A673 (cell line): ENCODE results near the gene ANAPC15. TPM values are rescaled to one million over a fixed set of nuclear protein-coding genes. Genes with fewer than 3 reads are reported as not detected.
"Not testable (repeated sequence)": the region's sequence is repeated elsewhere in the genome, so short reads cannot be mapped to it uniquely, and the experiment has no call there.

Experiments
- BruUV-seq: library from RNA; stranded (reverse); fragments of 400-500 nt; replicated peaks from 2 replicates; lab custom pipeline; 2021; lab: Mats Ljungman, UMichigan
- CTCF ChIA-PET: fragments of 300-600 bp; sonication (Branson Sonifier 250); formaldehyde crosslinking; loops from one replicate; lab custom pipeline; 2022; ENCODE audit warnings: antibody characterized with exemption; lab: Charles Lee
- POLR2A ChIA-PET: fragments of 300-600 bp; sonication (Branson Sonifier 250); formaldehyde crosslinking; loops from one replicate; lab custom pipeline; 2022; ENCODE audit warnings: antibody characterized with exemption; ENCODE audit not compliant: low non-redundant PET; lab: Charles Lee
- DNase-seq: peaks from one replicate; pipeline ENCODE4 v3.0.0-alpha.2; 2015; ENCODE audit warnings: low spot score
- H3K27ac ChIP-seq: fragments of 200-600 bp; sonication (generic); 2 replicates; pipeline ENCODE4 v1.5.1; 2016; ENCODE audit warnings: mixed run types, low read depth, mild to moderate bottlenecking, mixed read lengths, antibody characterized with exemption, low read length; ENCODE audit not compliant: poor library complexity, severe bottlenecking
- H3K27me3 ChIP-seq: fragments of 200-600 bp; sonication (generic); replicated peaks from 2 replicates; pipeline ENCODE4 v1.6.1; 2017; ENCODE audit warnings: mixed run types, low read depth, mild to moderate bottlenecking, mixed read lengths, antibody characterized with exemption, low read length; ENCODE audit not compliant: insufficient read depth, poor library complexity
- H3K36me3 ChIP-seq: fragments of 200-600 bp; sonication (generic); 2 replicates; pipeline ENCODE4 v1.6.1; 2016; ENCODE audit warnings: mixed run types, mild to moderate bottlenecking, mixed read lengths, antibody characterized with exemption, low read length; ENCODE audit not compliant: insufficient read depth, poor library complexity, severe bottlenecking
- H3K4me1 ChIP-seq: fragments of 200-600 bp; sonication (generic); 2 replicates; pipeline ENCODE4 v1.6.1; 2017; ENCODE audit warnings: mixed run types, mild to moderate bottlenecking, mixed read lengths, antibody characterized with exemption, low read length; ENCODE audit not compliant: insufficient read depth, poor library complexity, severe bottlenecking
- H3K4me3 ChIP-seq: fragments of 200-600 bp; sonication (generic); 2 replicates; pipeline ENCODE4 v1.5.1; 2016; ENCODE audit warnings: low read depth, mixed run types, mild to moderate bottlenecking, mixed read lengths, low read length; ENCODE audit not compliant: poor library complexity, severe bottlenecking
- H3K9me3 ChIP-seq: fragments of 200-600 bp; sonication (generic); 2 replicates; pipeline ENCODE4 v1.6.1; 2016; ENCODE audit warnings: mixed run types, low read depth, mild to moderate bottlenecking, mixed read lengths, antibody characterized with exemption, low read length; ENCODE audit not compliant: poor library complexity, severe bottlenecking
- EZH2 ChIP-seq: fragments of 200-600 bp; sonication (generic); IDR thresholded peaks from 2 replicates; pipeline ENCODE4 v1.6.1; 2017; ENCODE audit warnings: borderline replicate concordance, low read depth, mild to moderate bottlenecking, mixed read lengths, antibody characterized with exemption, low read length; ENCODE audit not compliant: poor library complexity, severe bottlenecking
- intact Hi-C: fragments of 100-400 bp; cut with micrococcal nuclease; formaldehyde crosslinking; loops from one replicate; pipeline ENCODE4 v1.10.0; 2022; ENCODE audit not compliant: unreplicated experiment
- total RNA-seq: library from RNA; stranded (reverse); gene quantifications from 2 replicates; pipeline ENCODE4 v1.2.3, GENCODE V29; 2021
- TF ChIP-seq, protein P1 (sequence below): fragments of 300-800, 200-600 bp; sonication (generic); conservative IDR thresholded peaks from 2 replicates; pipeline ENCODE4 v1.5.1; 2017; ENCODE audit warnings: low read depth, mild to moderate bottlenecking, antibody characterized with exemption, low read length, moderate library complexity, mixed read lengths

The ANAPC15 gene
- total RNA-seq, 1 experiment from 2014 or later = 57.2 TPM

DNA sequence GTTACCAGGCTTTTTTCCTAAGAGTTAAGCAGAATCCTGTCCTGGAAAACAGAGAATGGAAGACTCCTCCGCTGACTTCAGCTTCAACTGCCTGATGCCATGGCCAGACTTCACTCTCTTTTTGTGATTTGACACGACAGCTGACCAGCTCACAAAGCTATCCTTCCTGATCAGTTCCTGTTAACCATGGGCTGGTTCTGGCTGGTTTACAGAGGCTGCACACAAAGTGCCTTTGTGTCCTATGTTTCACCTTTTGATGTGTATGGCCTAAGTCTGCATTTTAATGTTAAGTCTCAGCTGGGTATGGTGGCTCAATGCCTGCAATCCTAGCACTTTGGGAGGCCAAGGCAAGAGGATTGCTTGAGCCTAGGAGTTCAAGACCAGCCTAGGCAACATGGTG, 34.1 kb upstream of the ANAPC15 start:
- Histone ChIP-seq H3K4me1 (no peaks in the 10 kb centered on the region), H3K36me3 (no peaks in the 10 kb centered on the region), H3K9me3 (no peaks in the 10 kb centered on the region), H3K27me3 (no peaks in the 10 kb centered on the region), H3K27ac (no peak overlapping the region), H3K4me3 (no peak overlapping the region)
- TF ChIP-seq EZH2 = no peak
- TF ChIP-seq, protein P1, sequence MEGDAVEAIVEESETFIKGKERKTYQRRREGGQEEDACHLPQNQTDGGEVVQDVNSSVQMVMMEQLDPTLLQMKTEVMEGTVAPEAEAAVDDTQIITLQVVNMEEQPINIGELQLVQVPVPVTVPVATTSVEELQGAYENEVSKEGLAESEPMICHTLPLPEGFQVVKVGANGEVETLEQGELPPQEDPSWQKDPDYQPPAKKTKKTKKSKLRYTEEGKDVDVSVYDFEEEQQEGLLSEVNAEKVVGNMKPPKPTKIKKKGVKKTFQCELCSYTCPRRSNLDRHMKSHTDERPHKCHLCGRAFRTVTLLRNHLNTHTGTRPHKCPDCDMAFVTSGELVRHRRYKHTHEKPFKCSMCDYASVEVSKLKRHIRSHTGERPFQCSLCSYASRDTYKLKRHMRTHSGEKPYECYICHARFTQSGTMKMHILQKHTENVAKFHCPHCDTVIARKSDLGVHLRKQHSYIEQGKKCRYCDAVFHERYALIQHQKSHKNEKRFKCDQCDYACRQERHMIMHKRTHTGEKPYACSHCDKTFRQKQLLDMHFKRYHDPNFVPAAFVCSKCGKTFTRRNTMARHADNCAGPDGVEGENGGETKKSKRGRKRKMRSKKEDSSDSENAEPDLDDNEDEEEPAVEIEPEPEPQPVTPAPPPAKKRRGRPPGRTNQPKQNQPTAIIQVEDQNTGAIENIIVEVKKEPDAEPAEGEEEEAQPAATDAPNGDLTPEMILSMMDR = no peak
- intact Hi-C loops = no loop called here
- CTCF ChIA-PET = no interaction called here
- no peak for DNase-seq
- BruUV-seq = no TSS peak
- POLR2A ChIA-PET = no interaction called here

DNA sequence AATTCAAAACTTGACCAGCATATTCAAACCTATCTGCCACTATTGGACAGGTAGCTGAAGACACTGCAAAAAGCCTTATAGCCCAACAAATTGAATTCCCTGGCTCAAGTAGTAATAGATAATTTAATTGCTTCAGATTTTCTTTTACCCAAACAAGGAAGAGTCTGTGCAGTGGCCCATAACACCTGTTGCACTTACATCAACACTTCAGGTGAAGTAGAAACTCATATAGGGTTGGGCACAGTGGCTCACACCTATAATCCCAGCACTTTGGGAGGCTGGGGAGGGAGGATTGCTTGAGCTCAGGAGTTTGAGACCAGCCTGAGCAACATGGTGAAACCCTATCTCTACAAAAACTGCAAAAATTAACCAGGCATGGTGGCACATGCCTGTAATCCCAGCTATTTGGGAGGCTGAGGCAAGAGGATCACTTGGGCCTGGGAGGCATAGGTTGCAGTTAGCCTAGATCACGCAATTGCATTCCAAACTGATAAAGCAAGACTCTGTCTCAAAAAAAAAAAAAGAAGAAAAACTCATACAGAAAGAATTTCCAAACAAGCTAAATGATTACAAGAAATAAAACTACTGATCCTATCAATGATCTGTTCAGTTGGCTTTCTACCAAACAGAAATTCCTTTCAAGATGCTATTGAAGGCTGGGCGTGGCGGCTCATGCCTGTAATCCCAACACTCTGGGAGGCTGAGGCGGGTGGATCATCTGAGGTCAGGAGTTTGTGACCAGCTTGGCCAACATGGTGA, 32.5 kb upstream of the ANAPC15 start:
- no TSS peak for BruUV-seq
- H3K27ac ChIP-seq = no peak overlapping the region
- CTCF ChIA-PET = interaction anchor here (0.6 to 2.4 kb wide), 2 partner anchors 26 to 120 kb away, joined by 3 to 19 read pairs; no protein-coding TSS in a partner anchor

DNA sequence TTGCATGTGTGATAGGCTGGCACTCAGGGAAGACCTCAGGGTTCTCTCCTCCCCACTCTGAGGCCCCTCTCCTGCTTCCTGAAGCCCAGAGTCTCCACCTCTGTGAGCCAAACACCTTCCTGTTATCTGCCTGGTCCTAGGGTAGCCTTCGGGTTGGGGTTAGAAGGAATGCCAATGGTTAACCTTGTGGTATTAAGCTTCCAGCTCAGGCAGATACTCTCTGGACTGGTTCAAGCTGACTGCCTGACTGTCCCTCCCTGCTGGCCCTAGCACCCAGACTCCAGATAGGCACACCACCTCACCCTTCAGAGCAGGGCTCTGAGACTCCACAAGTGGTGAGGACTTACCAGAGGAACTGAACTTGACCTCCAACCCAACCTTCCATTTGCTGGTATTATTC, 30.0 kb upstream of the ANAPC15 start:
- H3K36me3 ChIP-seq, H3K27me3 ChIP-seq, H3K4me1 ChIP-seq, H3K27ac ChIP-seq, DNase-seq, H3K9me3 ChIP-seq, H3K4me3 ChIP-seq, BruUV-seq: not testable (repeated sequence)
- ChIA-PET POLR2A (interaction anchor here (0.6 kb wide), 1 partner anchor 40 kb away, joined by 5 read pairs; no protein-coding TSS in a partner anchor), CTCF (interaction anchor here (0.6 kb wide), 1 partner anchor 38 kb away, joined by 3 read pairs; no protein-coding TSS in a partner anchor)
- intact Hi-C loops = loop anchor here (2.0 kb wide), 1 partner anchor 38 kb away; no protein-coding TSS in a partner anchor

More for the DNA sequence above, 32.5 kb upstream of the ANAPC15 start:
- H3K36me3 ChIP-seq = no peaks in the 10 kb centered on the region
- H3K4me3 ChIP-seq = no peak overlapping the region
- TF ChIP-seq, protein P1 = no peak
- no peak for TF ChIP-seq EZH2
- H3K27me3 ChIP-seq = no peaks in the 10 kb centered on the region
- POLR2A ChIA-PET = no interaction called here
- H3K4me1 ChIP-seq = no peaks in the 10 kb centered on the region
- H3K9me3 ChIP-seq = no peaks in the 10 kb centered on the region
- DNase-seq = no peak
- intact Hi-C loops = loop anchor here (1.0 kb wide), 1 partner anchor 120 kb away; no protein-coding TSS in a partner anchor

DNA sequence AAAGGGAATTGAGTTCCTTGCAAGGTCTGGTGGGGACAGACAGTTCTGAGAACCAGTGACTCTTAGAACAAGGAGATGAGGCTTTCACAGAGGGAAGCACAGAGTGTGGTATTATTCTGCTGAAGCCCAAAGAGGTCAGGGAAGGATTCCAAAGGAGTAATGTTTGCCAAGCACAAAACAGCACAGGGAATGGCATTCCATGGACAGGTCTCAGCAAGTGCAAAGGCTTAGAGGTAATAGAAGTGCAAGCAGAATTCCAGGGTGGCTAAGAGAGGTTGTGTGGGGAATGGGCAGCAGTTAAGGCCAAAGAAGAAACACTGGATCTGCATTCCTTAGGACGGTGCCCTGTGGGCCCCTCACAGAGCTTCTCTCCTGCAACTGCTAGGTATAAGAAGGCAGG, 29.6 kb upstream of the ANAPC15 start:
- intact Hi-C loops = loop anchor here (2.0 kb wide), 1 partner anchor 39 kb away; no protein-coding TSS in a partner anchor
- BruUV-seq, DNase-seq, H3K36me3 ChIP-seq, H3K27me3 ChIP-seq, H3K27ac ChIP-seq, H3K4me3 ChIP-seq, H3K9me3 ChIP-seq, H3K4me1 ChIP-seq: not testable (repeated sequence)
- POLR2A ChIA-PET = interaction anchor here (0.6 kb wide), 1 partner anchor 41 kb away, joined by 5 read pairs; no protein-coding TSS in a partner anchor
- CTCF ChIA-PET = interaction anchor here (0.6 kb wide), 1 partner anchor 39 kb away, joined by 3 read pairs; no protein-coding TSS in a partner anchor
